ENCODE data around the gene LMX1B.

DNA sequence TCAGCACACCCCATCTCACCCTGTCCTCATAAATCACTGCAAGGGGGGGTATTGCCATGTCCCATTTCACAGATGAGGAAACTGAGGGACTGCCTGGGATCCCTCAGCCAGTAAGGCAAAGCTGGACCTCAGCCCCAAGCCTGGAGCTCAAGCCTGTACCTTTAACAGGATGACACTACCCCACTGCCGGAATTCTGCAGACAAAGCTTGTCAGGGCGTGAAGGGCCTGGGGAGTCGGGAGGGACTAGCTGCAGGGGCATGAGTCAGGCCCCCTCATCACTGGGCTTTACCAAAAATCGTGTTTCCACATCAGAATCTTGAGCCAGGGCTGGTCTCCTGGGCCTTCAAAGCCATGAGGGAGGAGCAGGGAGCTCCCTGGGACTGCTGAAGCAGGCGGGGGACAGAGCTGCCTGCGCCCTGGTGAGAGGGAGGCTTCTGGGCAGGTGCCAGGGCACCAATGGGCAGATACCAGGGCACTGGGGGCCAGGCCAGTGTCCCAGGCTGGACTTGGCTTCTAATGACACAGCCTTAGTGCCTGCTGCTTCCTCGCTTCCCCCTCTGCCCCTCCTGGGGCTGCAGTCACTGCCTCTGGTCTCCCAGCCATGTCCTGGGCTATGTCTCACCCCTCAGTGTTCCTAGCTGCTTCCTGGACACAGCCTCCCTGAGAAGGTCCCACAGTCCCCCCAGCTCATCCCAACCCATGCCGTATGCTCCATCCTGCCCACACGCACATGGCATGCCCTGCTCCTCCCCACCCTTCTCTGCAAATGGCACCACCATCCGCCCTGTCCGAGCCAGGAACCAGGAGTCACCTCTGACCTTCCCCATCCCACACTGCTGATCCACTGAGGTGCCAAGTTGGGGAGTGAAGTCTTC, 80.7 kb downstream of the LMX1B start:
- TF ChIP-seq CTCF (conservative IDR thresholded peaks at IDR 0.05; ENCODE audit: low read depth, low read length) = no peak
- no peak for TF ChIP-seq EZH2 (IDR thresholded peaks at IDR 0.05; ENCODE audit: borderline replicate concordance, low read depth, low read length, poor library complexity, severe bottlenecking)
